Activated CD8-positive, alpha-beta T cell treated with anti-CD3 and anti-CD28 coated beads for 36 hours (primary cell): ENCODE results near the gene AFAP1L1. TPM values are rescaled to one million over a fixed set of nuclear protein-coding genes. Genes with fewer than 3 reads are reported as not detected.
"Not testable (repeated sequence)": the region's sequence is repeated elsewhere in the genome, so short reads cannot be mapped to it uniquely, and the experiment has no call there.

Experiments used
- ATAC-seq: fragments of 200-7000 bp; cut with Tn5 transposase; one replicate; pipeline ENCODE4 v1.10.0; 2021; ENCODE audit warnings: mild to moderate bottlenecking, moderate library complexity
- CTCF ChIA-PET: fragments of 350-600 bp; sonication (Branson Sonifier 250); formaldehyde crosslinking; loops from one replicate; lab custom pipeline; 2021; ENCODE audit warnings: antibody characterized with exemption; lab: Charles Lee
- POLR2A ChIA-PET: fragments of 350-600 bp; sonication (Branson Sonifier 250); formaldehyde crosslinking; loops from one replicate; lab custom pipeline; 2021; ENCODE audit warnings: antibody characterized with exemption; lab: Charles Lee
- DNase-seq: peaks from one replicate; pipeline ENCODE4 v3.0.0-alpha.2; 2020
- H3K27ac Mint-ChIP-seq: one replicate; pipeline ENCODE4 v1.8.0; 2021; ENCODE audit warnings: mild to moderate bottlenecking, mixed read lengths
- H3K27me3 Mint-ChIP-seq: one replicate; pipeline ENCODE4 v1.8.0; 2021; ENCODE audit warnings: mixed read lengths
- H3K36me3 Mint-ChIP-seq: one replicate; pipeline ENCODE4 v1.8.0; 2021; ENCODE audit warnings: low read depth, mixed read lengths
- H3K4me1 Mint-ChIP-seq: one replicate; pipeline ENCODE4 v1.8.0; 2021; ENCODE audit warnings: low read depth, mixed read lengths
- H3K4me3 Mint-ChIP-seq: one replicate; pipeline ENCODE4 v1.8.0; 2021; ENCODE audit warnings: mild to moderate bottlenecking, moderate library complexity, mixed read lengths
- H3K9me3 Mint-ChIP-seq: one replicate; pipeline ENCODE4 v1.8.0; 2021; ENCODE audit warnings: mixed read lengths
- CTCF ChIP-seq: fragments of 200-600 bp; IDR thresholded peaks from one replicate; pipeline ENCODE4 v1.8.0; 2022; ENCODE audit warnings: antibody characterized with exemption, mild to moderate bottlenecking
- intact Hi-C: fragments of 100-400 bp; cut with micrococcal nuclease; formaldehyde crosslinking; loops from one replicate; pipeline ENCODE4 v1.10.0; 2022
- total RNA-seq, 2 experiments: library from RNA; stranded (reverse); gene quantifications; one replicate each; pipeline ENCODE4 v1.2.3, GENCODE V29; 2021

The AFAP1L1 gene
- total RNA-seq, 2 experiments from 2014 or later = 1.3 to 1.6 TPM

DNA sequence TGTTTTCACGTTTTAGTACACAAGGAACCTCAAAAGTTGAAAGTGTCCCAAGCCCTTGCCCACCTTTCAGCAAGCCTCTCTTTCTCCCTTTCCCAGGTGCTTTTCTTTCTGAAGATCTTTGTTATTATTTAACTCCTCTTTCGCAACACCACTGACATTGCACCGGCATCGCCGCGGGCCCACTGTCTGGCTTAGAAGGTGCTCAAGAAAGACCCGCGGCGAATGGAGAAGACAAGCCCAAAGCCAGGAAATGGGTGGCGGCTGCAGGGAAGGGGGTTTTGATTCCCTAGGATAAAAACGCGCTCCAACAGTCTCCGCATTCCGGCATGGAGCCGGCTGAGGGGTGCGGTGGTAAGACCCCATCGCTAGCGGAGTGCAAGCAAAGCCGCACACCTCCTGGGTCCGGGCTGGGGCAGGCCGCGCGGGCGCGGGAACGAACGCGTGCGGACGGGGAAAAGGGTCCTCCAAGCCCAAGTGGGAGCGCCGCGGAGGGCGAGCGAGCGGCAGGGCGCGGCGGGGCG is 404 bp upstream of the AFAP1L1 start:
- intact Hi-C loops = no loop called here
- no peak for TF ChIP-seq CTCF

DNA sequence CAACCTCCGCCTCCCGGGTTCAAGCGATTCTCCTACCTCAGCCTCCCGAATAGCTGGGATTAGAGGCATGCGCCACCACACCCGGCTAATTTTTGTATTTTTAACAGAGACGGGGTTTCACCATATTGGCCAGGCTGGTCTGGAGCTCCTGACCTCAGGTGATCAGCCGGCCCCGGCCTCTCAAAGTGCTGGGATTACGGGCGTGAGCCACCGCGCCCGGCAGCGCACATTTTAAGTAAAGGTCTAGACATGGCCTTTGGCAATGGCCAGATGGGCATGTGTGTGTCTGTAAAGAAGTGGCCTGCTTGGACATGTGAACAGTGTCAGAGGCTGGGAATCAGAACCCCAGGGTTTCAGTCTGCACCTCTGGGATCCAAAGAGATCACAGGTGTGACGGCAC is 1.1 kb downstream of the AFAP1L1 start:
- ATAC-seq, H3K4me1 Mint-ChIP-seq, DNase-seq, H3K27ac Mint-ChIP-seq, H3K36me3 Mint-ChIP-seq, H3K4me3 Mint-ChIP-seq, intact Hi-C loops, H3K9me3 Mint-ChIP-seq: not testable (repeated sequence)
- H3K27me3 Mint-ChIP-seq = peaks cover 24% of the 10 kb centered on the region
- POLR2A ChIA-PET = interaction anchor here (0.7 kb wide), 1 partner anchor 475 kb away, joined by 3 read pairs; no protein-coding TSS in a partner anchor
- CTCF ChIA-PET = interaction anchor here (0.8 to 1.2 kb wide), 2 partner anchors 16 to 131 kb away, joined by 3 to 5 read pairs; partner anchors contain the start of gene ABLIM3

More for the DNA sequence above, 404 bp upstream of the AFAP1L1 start:
- Mint-ChIP-seq H3K9me3 (peaks cover 6% of the 10 kb centered on the region), H3K27ac (no peak overlapping the region), H3K4me1 (peaks cover 6% of the 10 kb centered on the region), H3K27me3 (peaks cover 24% of the 10 kb centered on the region), H3K4me3 (peak overlapping the region; percentile 60), H3K36me3 (peaks cover 2% of the 10 kb centered on the region)
- POLR2A ChIA-PET = no interaction called here
- ATAC-seq (peak; percentile 11), DNase-seq (no peak)
- CTCF ChIA-PET = interaction anchor here (3.6 kb wide), 1 partner anchor 128 kb away, joined by 37 read pairs; the partner anchor contains the start of gene ABLIM3

DNA sequence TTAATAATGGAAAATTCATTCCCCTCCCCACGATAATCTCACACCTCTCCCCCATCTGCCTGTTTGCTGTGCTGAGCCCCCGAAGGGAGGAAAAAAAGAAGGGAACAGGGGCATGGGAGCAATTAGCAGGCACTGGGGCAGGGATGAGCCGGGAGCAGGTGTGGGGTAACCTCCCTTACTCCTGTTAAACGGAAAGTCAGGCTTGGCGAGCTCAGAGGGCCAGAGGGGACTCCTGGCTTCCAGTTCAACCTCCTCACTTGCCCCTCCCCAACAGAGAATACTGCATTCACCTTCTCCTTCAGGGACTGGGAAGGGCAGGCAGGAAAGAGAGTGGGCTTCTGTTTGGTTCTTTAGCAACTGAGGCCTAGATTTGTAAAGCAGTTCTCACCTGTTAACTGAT is 1.6 kb downstream of the AFAP1L1 start:
- Mint-ChIP-seq H3K36me3 (peaks cover 2% of the 10 kb centered on the region), H3K27me3 (peaks cover 24% of the 10 kb centered on the region), H3K27ac (no peak overlapping the region), H3K9me3 (peaks cover 6% of the 10 kb centered on the region), H3K4me3 (no peak overlapping the region), H3K4me1 (peaks cover 6% of the 10 kb centered on the region)
- TF ChIP-seq CTCF = no peak
- DNase-seq = no peak
- intact Hi-C loops = no loop called here
- no peak for ATAC-seq
- CTCF ChIA-PET = no interaction called here
- POLR2A ChIA-PET = no interaction called here

DNA sequence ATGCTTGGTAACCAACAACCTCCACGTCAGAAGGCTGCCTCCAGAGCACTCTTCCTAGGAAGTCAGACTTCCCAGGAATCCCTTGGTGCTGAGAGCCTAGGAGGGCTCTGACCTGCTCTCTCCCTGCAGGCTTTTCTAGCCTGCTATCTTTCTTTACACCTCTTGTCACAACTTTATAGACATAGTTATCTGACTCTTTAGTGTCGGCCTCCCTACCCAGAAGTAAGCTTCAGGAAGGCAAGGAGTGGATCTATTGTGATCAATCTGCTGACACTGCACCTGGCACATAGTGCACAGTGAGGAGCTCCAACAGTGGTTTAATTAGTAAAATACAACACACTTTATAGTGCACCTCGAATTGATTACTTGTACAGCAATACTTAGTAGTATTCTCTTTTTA is 2.3 kb downstream of the AFAP1L1 start:
- no peak overlapping the region for H3K27ac Mint-ChIP-seq
- peaks cover 24% of the 10 kb centered on the region for H3K27me3 Mint-ChIP-seq
- POLR2A ChIA-PET = no interaction called here
- peaks cover 6% of the 10 kb centered on the region for H3K4me1 Mint-ChIP-seq
- DNase-seq (no peak), ATAC-seq (no peak)
- TF ChIP-seq CTCF = no peak
- CTCF ChIA-PET = interaction anchor here (1.2 kb wide), 1 partner anchor 132 kb away, joined by 3 read pairs; the partner anchor contains the start of gene ABLIM3
- intact Hi-C loops = no loop called here
- H3K36me3 Mint-ChIP-seq = no peaks in the 10 kb centered on the region
- no peak overlapping the region for H3K4me3 Mint-ChIP-seq
- H3K9me3 Mint-ChIP-seq = peaks cover 3% of the 10 kb centered on the region

DNA sequence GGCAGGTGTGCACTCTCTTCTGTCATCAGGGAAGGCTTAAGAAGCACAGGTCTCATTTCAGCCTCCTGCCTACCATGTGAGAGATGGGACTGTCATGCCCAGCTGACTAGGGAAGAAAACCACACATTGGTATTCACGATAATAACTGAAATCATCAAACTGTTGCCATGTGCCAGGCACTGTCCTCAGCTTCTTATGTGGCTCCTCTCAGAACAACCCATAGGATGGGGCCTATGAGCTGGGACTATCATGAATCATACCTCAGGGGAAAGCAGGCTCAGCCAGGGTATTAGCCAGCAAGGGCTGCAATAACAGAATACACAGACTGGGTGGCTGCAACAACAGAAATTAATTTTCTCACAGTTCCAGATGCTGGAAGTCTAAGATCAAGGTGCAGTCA is 3.3 kb downstream of the AFAP1L1 start:
- CTCF ChIA-PET = interaction anchor here (1.2 kb wide), 2 partner anchors 133 kb away, joined by 3 read pairs; partner anchors contain the start of gene ABLIM3
- POLR2A ChIA-PET = no interaction called here
- peaks cover 23% of the 10 kb centered on the region for H3K27me3 Mint-ChIP-seq

More for the DNA sequence above, 3.3 kb downstream of the AFAP1L1 start:
- peaks cover 6% of the 10 kb centered on the region for H3K4me1 Mint-ChIP-seq
- intact Hi-C loops = no loop called here
- H3K4me3 Mint-ChIP-seq = no peak overlapping the region
- ATAC-seq = no peak
- no peaks in the 10 kb centered on the region for H3K9me3 Mint-ChIP-seq
- no peak for TF ChIP-seq CTCF
- no peaks in the 10 kb centered on the region for H3K36me3 Mint-ChIP-seq
- no peak for DNase-seq
- H3K27ac Mint-ChIP-seq = no peak overlapping the region
